Lower lobe of right lung (tissue), 2 donors: ENCODE results near the gene ECHS1. TPM values are rescaled to one million over a fixed set of nuclear protein-coding genes. Genes with fewer than 3 reads are reported as not detected.
A peak's percentile ranks its signal among the peaks of the same experiment; 100 is the strongest.

Experiments
- ATAC-seq, 2 donors: fragments of 200-7000 bp; cut with Tn5 transposase; one replicate each; pipeline ENCODE4 v1.9.1; 2020 to 2022; ENCODE audit warnings: mild to moderate bottlenecking in 2 of 2, moderate library complexity in 2 of 2
- DNase-seq: peaks from one replicate; pipeline ENCODE4 v3.0.0-alpha.2; 2020
- H3K27ac ChIP-seq: fragments of 200-600 bp; one replicate; pipeline ENCODE4 v1.8.0; 2022
- H3K27me3 ChIP-seq: fragments of 200-600 bp; one replicate; pipeline ENCODE4 v1.8.0; 2022; ENCODE audit warnings: low read depth
- H3K36me3 ChIP-seq: fragments of 200-600 bp; one replicate; pipeline ENCODE4 v1.8.0; 2022; ENCODE audit warnings: mild to moderate bottlenecking
- H3K4me1 ChIP-seq: fragments of 200-600 bp; one replicate; pipeline ENCODE4 v1.8.0; 2022
- H3K4me3 ChIP-seq: fragments of 200-600 bp; one replicate; pipeline ENCODE4 v1.8.0; 2022; ENCODE audit warnings: mild to moderate bottlenecking
- H3K9me3 ChIP-seq: fragments of 200-600 bp; one replicate; pipeline ENCODE4 v1.8.0; 2022
- CTCF ChIP-seq: fragments of 200-600 bp; IDR thresholded peaks from one replicate; pipeline ENCODE4 v1.8.0; 2022; ENCODE audit warnings: antibody characterized with exemption, mild to moderate bottlenecking
- intact Hi-C: fragments of 100-400 bp; cut with DNase I; formaldehyde crosslinking; loops from one replicate; pipeline ENCODE4 v1.11.0; 2022
- total RNA-seq: library from RNA; stranded (reverse); fragmentation: NEBNext Ultra II Directional; extraction: Animal tissue kit (Norgen Biotek cat#: 25700); gene quantifications from one replicate; pipeline ENCODE4 v1.2.1, GENCODE V29; 2021
- donor health status: DM: no; HTN: yes; CAD: no; lungs with severe emphysema.

Gene ECHS1
- total RNA-seq, 1 donor from 2014 or later = 59.5 TPM

DNA sequence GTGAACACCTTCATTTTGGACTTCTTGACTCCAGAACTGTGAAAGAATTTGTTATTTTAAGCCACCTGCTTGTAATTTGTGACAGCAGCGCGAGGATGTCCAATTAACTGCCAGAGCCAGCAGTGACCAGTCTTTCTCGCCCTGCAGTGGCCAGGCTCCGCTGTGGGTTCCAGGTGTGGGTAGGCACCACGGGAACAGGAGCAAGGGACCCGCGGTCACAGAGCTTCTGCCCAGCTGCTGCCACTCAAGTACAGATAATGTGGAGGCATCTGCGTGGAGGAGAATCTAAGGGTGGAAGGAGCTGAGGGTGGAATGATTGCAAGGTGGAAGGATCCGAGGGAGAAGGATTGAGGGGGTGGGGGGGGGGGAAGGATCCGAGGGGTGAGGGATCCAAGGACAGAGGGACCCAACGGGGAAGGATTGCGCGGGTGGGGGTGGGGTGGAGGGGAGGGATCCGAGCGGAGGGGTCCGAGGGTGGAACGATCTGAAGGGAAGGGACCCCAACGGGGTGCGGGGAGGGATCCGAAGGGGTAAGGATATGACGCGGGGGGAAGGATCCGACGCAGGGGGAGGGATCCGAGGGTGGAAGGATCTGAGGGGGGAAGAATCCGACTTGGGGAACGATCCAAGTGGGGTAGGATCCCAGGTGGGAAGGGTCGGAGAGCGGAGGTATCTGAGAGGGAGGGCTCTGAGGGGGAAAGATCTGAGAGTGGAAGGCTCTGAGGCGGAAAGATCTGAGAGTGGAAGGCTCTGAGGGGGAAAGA, 40.0 kb downstream of the ECHS1 start:
- H3K4me3 ChIP-seq = no peak overlapping the region
- no peaks in the 10 kb centered on the region for H3K36me3 ChIP-seq
- no peaks in the 10 kb centered on the region for H3K9me3 ChIP-seq
- TF ChIP-seq CTCF = no peak
- ATAC-seq (no peak), DNase-seq (no peak)
- intact Hi-C loops = no loop called here
- no peak overlapping the region for H3K27ac ChIP-seq
- H3K4me1 ChIP-seq = peaks cover 29% of the 10 kb centered on the region
- H3K27me3 ChIP-seq = peaks cover 68% of the 10 kb centered on the region

DNA sequence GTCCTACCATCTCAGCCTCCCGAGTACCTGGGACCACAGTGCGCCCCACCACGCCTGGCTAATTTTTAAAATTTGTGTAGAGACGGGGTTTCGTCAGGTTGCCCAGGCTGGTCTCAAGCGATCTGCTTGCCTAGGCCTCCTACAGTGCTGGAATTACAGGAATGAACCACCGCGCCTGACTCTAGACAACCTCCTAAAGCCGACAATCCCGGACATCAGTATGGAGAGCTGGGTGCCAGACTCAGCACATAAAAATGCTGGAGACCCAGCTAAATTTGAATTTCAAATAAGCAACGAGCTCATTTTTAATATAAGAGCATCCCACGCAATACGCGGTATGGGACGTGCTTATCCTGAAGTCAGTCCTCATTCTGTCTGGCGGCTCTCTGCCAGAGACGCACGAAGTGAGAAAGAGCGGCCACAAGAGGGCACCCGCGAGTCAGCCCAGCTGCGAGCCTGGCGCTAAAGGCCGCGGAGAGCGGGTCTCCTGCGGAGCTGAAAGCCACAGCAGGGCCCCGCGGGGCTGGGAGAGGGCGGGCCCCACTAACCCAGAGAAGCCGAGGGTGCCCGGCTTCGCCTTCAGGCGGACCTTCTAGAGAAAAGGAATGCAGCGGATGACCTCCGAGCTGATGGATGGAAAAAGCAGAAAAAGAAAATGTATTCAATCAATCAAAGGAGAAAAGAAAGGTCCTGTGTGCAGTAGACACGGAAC, 43.5 kb downstream of the ECHS1 start:
- H3K36me3 ChIP-seq = no peaks in the 10 kb centered on the region
- intact Hi-C loops = no loop called here
- no peak overlapping the region for H3K27ac ChIP-seq
- peak; percentile 98 for TF ChIP-seq CTCF
- peak overlapping the region; percentile 36 for H3K4me3 ChIP-seq
- DNase-seq (peak; percentile 89), ATAC-seq (peak; percentile 91)
- H3K9me3 ChIP-seq = no peaks in the 10 kb centered on the region
- H3K27me3 ChIP-seq = peaks cover 78% of the 10 kb centered on the region
- peaks cover 25% of the 10 kb centered on the region for H3K4me1 ChIP-seq

DNA sequence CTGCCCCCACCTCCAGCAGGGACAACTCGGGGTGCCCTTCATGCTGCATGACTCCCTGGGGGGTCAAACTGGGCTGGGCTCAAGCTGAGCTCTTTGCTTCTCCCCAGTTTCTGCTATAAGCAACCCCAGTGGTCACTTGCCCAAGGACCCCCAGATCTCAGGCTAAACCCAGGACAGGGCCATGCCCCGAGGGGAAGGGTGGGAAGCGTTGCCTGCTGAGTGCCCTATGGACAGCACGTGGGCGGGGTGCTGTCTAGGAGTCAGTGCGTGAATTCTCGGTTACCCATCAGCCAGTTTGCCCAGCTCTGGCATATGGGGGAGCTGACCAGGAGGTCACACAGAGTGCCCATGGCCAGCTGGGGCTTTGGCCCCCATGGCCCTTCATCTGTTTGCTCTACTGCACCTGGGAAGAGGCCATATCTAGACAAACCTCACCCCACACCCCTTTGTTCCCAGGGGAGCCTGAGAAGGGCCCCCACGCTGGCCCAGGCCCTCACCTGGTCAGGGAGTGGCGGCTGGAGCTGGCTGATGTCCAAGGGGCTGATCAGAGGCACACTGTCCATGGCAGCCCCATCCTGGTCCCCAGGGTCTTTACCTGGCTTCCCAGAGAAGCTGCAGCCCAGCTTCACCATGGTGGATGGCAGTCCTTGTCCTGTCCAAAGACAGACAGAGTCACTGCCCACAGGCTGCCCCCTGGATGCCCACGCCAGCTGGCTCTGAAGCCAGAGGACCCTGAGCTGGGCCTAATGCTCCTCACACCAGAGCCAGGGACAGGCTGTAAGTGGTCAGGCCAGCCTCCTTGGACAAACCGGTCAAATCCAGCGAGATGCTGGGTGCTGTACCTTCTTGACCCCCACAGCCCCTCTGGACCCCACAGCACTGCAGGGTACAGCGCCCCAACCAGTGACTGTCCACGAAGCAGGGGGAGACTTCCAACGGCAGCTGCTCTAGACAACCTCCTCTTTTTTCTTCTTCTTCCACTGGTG, 44.5 kb downstream of the ECHS1 start:
- ATAC-seq (no peak), DNase-seq (peak; percentile 43)
- Histone ChIP-seq H3K36me3 (no peaks in the 10 kb centered on the region), H3K27ac (no peak overlapping the region), H3K9me3 (no peaks in the 10 kb centered on the region), H3K27me3 (peaks cover 84% of the 10 kb centered on the region), H3K4me3 (no peak overlapping the region), H3K4me1 (peaks cover 25% of the 10 kb centered on the region)
- intact Hi-C loops = no loop called here
- TF ChIP-seq CTCF = no peak

- Histone ChIP-seq H3K27me3 (peaks cover 84% of the 10 kb centered on the region), H3K4me1 (peaks cover 25% of the 10 kb centered on the region), H3K4me3 (no peak overlapping the region), H3K9me3 (no peaks in the 10 kb centered on the region), H3K27ac (no peak overlapping the region), H3K36me3 (no peaks in the 10 kb centered on the region)
- intact Hi-C loops = no loop called here
- ATAC-seq (no peak), DNase-seq (no peak)
- TF ChIP-seq CTCF = no peak
Observed at GRCh38 chr10:133327651-133328357, 45.4 kb downstream of the ECHS1 start.
